ENCODE data around the gene RALGPS1. TPM values are rescaled to one million over a fixed set of nuclear protein-coding genes. Genes with fewer than 3 reads are reported as not detected.

The RALGPS1 gene
- total and polyA plus RNA-seq, 2 donors (not counting 1 experiment from before 2014, with no cell fraction given): 19.7 to 39.9 TPM

DNA sequence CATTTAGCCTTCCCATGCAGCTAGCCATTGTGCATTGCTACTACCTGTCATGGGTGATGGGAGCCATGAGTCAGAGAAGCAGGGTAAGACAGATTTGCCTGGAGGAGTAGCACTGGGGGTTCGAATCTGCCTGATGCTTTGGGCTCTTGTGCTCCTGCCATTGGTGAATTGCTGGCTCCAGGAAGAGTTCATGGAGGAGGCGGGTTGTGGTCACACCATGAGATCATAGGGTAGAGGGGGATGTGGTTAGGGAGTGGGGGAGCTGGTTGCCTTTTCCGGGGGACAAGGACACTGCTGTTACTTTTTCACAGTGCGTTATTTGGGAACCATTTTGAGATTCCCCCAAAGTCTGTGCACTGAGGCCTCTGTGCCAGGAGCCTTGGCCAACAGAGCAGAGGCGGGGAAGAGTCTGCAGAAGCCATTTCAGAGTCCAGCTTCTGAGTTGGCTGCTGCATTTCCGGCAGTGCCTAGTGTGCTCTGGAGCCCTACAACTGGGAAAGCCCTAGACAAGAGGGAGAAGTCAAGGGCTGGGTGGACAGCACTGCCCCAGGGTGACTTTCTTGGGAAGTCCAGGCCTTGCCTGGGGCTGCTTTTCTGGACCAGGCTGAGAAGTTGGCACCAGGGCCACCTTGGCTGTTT is 201.6 kb downstream of the RALGPS1 start:
- intact Hi-C loops (cut with micrococcal nuclease): no loop called here
- ChIA-PET POLR2A (no interaction called here), CTCF (no interaction called here)
- TF ChIP-seq, protein P1, sequence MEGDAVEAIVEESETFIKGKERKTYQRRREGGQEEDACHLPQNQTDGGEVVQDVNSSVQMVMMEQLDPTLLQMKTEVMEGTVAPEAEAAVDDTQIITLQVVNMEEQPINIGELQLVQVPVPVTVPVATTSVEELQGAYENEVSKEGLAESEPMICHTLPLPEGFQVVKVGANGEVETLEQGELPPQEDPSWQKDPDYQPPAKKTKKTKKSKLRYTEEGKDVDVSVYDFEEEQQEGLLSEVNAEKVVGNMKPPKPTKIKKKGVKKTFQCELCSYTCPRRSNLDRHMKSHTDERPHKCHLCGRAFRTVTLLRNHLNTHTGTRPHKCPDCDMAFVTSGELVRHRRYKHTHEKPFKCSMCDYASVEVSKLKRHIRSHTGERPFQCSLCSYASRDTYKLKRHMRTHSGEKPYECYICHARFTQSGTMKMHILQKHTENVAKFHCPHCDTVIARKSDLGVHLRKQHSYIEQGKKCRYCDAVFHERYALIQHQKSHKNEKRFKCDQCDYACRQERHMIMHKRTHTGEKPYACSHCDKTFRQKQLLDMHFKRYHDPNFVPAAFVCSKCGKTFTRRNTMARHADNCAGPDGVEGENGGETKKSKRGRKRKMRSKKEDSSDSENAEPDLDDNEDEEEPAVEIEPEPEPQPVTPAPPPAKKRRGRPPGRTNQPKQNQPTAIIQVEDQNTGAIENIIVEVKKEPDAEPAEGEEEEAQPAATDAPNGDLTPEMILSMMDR (IDR thresholded peaks at IDR 0.05): no peak
- TF ChIP-seq EZH2 (IDR thresholded peaks at IDR 0.05; ENCODE audit: borderline replicate concordance, insufficient read depth, low read depth, low read length, poor library complexity, severe bottlenecking): no peak
- Histone ChIP-seq H2AFZ (ENCODE audit: insufficient read depth, low read depth, low read length, poor library complexity, severe bottlenecking) (no peak overlapping the region), H3K36me3 (replicated peaks in 1 of 2; ENCODE audit: control extremely low read depth in 1 of 2, control insufficient read depth in 1 of 2, extremely low read depth in 1 of 2, insufficient read depth in 2 of 2, low read length in 1 of 2) (no peaks in the 10 kb centered on the region), H3K4me3 (ENCODE audit: control extremely low read depth in 1 of 5, extremely low read depth in 1 of 5, insufficient read depth in 1 of 5, low read depth in 2 of 5, low read length in 4 of 5) (no peak overlapping the region), H3K9ac (ENCODE audit: low read length) (no peak overlapping the region), H3K4me2 (replicated peaks; ENCODE audit: low read depth, low read length, poor library complexity, severe bottlenecking) (no peak overlapping the region), H3K27ac (ENCODE audit: low read length in 2 of 2) (no peak overlapping the region), H3K9me3 (ENCODE audit: control extremely low read depth in 1 of 3, control insufficient read depth in 2 of 3, insufficient read depth in 1 of 3, low read length in 2 of 3) (no peaks in the 10 kb centered on the region), H3K4me1 (ENCODE audit: control insufficient read depth in 2 of 2, insufficient read depth in 2 of 2, low read length in 2 of 2) (peaks cover 5 to 25% of the 10 kb centered on the region in 2 donors), H3K79me2 (ENCODE audit: control insufficient read depth, insufficient read depth, low read length) (no peaks in the 10 kb centered on the region), H4K20me1 (ENCODE audit: control insufficient read depth, insufficient read depth, low read length, poor library complexity, severe bottlenecking) (no peaks in the 10 kb centered on the region), H3K27me3 (replicated peaks in 1 of 4; ENCODE audit: control extremely low read depth in 1 of 4, control insufficient read depth in 3 of 4, insufficient read depth in 4 of 4, low read length in 3 of 4) (no peaks in the 10 kb centered on the region)
- Mint-ChIP-seq H3K27me3 (peaks cover 4% of the 10 kb centered on the region), H3K9me3 (ENCODE audit: insufficient read depth) (no peaks in the 10 kb centered on the region), H3K27ac (no peak overlapping the region), H3K4me1 (peaks cover 30% of the 10 kb centered on the region), H3K4me3 (no peak overlapping the region)
- DNase-seq (no peak), ATAC-seq (ENCODE audit: low read depth) (no peak)
- 70% methylated on average over 6 of the region's 6 CpGs for WGBS (ENCODE audit: insufficient coverage)

DNA sequence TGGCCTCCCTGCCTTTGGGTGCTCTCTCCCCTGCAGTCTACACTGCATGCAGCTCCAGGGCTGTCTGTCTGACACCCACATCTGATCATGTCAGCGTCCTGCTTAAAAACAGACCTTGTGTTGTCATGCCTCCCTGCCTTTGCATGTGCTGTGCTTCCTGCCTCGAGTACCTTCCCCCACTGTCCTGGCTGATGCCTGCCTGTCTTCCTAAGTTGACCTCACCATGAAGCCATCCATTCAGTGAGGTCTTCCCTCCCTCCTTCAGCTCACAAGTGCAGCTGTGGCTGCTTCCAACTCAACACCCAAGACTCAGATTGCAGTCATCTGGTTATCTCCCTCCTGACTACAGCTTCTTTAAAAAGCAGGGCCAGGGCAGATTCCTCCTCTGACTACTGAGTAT is 202.4 kb downstream of the RALGPS1 start:
- Histone ChIP-seq H3K4me1 (ENCODE audit: control insufficient read depth in 2 of 2, insufficient read depth in 2 of 2, low read length in 2 of 2) (peaks cover 8 to 26% of the 10 kb centered on the region in 2 donors), H3K9ac (ENCODE audit: low read length) (no peak overlapping the region), H3K4me3 (ENCODE audit: control extremely low read depth in 1 of 5, extremely low read depth in 1 of 5, insufficient read depth in 1 of 5, low read depth in 2 of 5, low read length in 4 of 5) (no peak overlapping the region), H3K27ac (ENCODE audit: low read length in 2 of 2) (no peak overlapping the region), H4K20me1 (ENCODE audit: control insufficient read depth, insufficient read depth, low read length, poor library complexity, severe bottlenecking) (no peaks in the 10 kb centered on the region), H3K4me2 (replicated peaks; ENCODE audit: low read depth, low read length, poor library complexity, severe bottlenecking) (no peak overlapping the region), H3K27me3 (replicated peaks in 1 of 4; ENCODE audit: control extremely low read depth in 1 of 4, control insufficient read depth in 3 of 4, insufficient read depth in 4 of 4, low read length in 3 of 4) (peaks cover 0 to 4% (median 1%) of the 10 kb centered on the region in 4 experiments), H3K79me2 (ENCODE audit: control insufficient read depth, insufficient read depth, low read length) (no peaks in the 10 kb centered on the region), H3K9me3 (ENCODE audit: control extremely low read depth in 1 of 3, control insufficient read depth in 2 of 3, insufficient read depth in 1 of 3, low read length in 2 of 3) (no peaks in the 10 kb centered on the region), H3K36me3 (replicated peaks in 1 of 2; ENCODE audit: control extremely low read depth in 1 of 2, control insufficient read depth in 1 of 2, extremely low read depth in 1 of 2, insufficient read depth in 2 of 2, low read length in 1 of 2) (no peaks in the 10 kb centered on the region), H2AFZ (ENCODE audit: insufficient read depth, low read depth, low read length, poor library complexity, severe bottlenecking) (no peak overlapping the region)
- Mint-ChIP-seq H3K4me3 (no peak overlapping the region), H3K27me3 (peaks cover 7% of the 10 kb centered on the region), H3K9me3 (ENCODE audit: insufficient read depth) (no peaks in the 10 kb centered on the region), H3K4me1 (peaks cover 35% of the 10 kb centered on the region), H3K27ac (no peak overlapping the region)
- no peak for ATAC-seq (ENCODE audit: low read depth)
- TF ChIP-seq, protein P1 (IDR thresholded peaks at IDR 0.05): no peak
- no peak for TF ChIP-seq EZH2 (IDR thresholded peaks at IDR 0.05; ENCODE audit: borderline replicate concordance, insufficient read depth, low read depth, low read length, poor library complexity, severe bottlenecking)
- POLR2A ChIA-PET: no interaction called here
- intact Hi-C loops (cut with micrococcal nuclease): no loop called here
- WGBS (ENCODE audit: insufficient coverage): 45% methylated on average over 2 of the region's 2 CpGs
- no peak for DNase-seq
- CTCF ChIA-PET: interaction anchor here (1.3 kb wide), 1 partner anchor 15 kb away, joined by 4 read pairs; no protein-coding TSS in a partner anchor

Data from B cell (primary cell).